Osteoblast (primary cell): ENCODE results near the gene NUP160. TPM values are rescaled to one million over a fixed set of nuclear protein-coding genes. Genes with fewer than 3 reads are reported as not detected.
A peak's percentile ranks its signal among the peaks of the same experiment; 100 is the strongest.
"Not testable (repeated sequence)": the region's sequence is repeated elsewhere in the genome, so short reads cannot be mapped to it uniquely, and the experiment has no call there.

ENCODE experiments used
- DNase-seq: peaks from one replicate; pipeline ENCODE4 v3.0.0; 2011; ENCODE audit warnings: low spot score, mixed read lengths; ENCODE audit not compliant: insufficient read length; ENCODE audit errors: missing footprints
- H2AFZ ChIP-seq: 2 replicates; pipeline ENCODE4 v1.6.0; 2011; ENCODE audit warnings: mild to moderate bottlenecking, low read length
- H3K27ac ChIP-seq: 2 replicates; pipeline ENCODE4 v1.5.1; 2011; ENCODE audit warnings: mild to moderate bottlenecking, low read depth, low read length, moderate library complexity
- H3K27me3 ChIP-seq: 2 replicates; pipeline ENCODE4 v1.6.0; 2012; ENCODE audit warnings: mild to moderate bottlenecking, control low read depth, inconsistent platforms, low read length, moderate library complexity; ENCODE audit not compliant: insufficient read depth
- H3K36me3 ChIP-seq: 2 replicates; pipeline ENCODE4 v1.5.1; 2011; ENCODE audit warnings: mild to moderate bottlenecking, low read length, control low read depth, moderate library complexity; ENCODE audit not compliant: insufficient read depth
- H3K4me1 ChIP-seq: 2 replicates; pipeline ENCODE4 v1.5.1; 2011; ENCODE audit warnings: mild to moderate bottlenecking, low read length, control low read depth, moderate library complexity; ENCODE audit not compliant: insufficient read depth
- H3K4me2 ChIP-seq: 2 replicates; pipeline ENCODE4 v1.6.0; 2011; ENCODE audit warnings: mild to moderate bottlenecking, low read length; ENCODE audit not compliant: insufficient read depth
- H3K4me3 ChIP-seq: fragments of 200-600 bp; sonication (generic); 3 replicates; pipeline ENCODE4 v1.5.1; 2012; ENCODE audit warnings: mild to moderate bottlenecking, low read length, inconsistent platforms; ENCODE audit not compliant: insufficient read depth
- H3K79me2 ChIP-seq: 2 replicates; pipeline ENCODE4 v1.6.0; 2012; ENCODE audit warnings: mild to moderate bottlenecking, low read length, control low read depth, inconsistent platforms; ENCODE audit not compliant: insufficient read depth
- H3K9me3 ChIP-seq: 2 replicates; pipeline ENCODE4 v1.5.1; 2011; ENCODE audit warnings: low read depth, low read length, control low read depth
- H4K20me1 ChIP-seq: 2 replicates; pipeline ENCODE4 v1.6.0; 2012; ENCODE audit warnings: mild to moderate bottlenecking, low read length, control low read depth; ENCODE audit not compliant: insufficient read depth
- total RNA-seq: library from RNA; depleted of rRNA; stranded (reverse); fragments of >200 nt; gene quantifications from 2 replicates; pipeline ENCODE4 v1.2.3, GENCODE V29; 2012
- TF ChIP-seq, protein P1 (sequence below): IDR thresholded peaks from 2 replicates; pipeline ENCODE4 v1.5.1; 2011; ENCODE audit warnings: mild to moderate bottlenecking, low read depth, low read length, moderate library complexity; ENCODE audit errors: extremely low read depth

NUP160 gene
- total RNA-seq, 1 donor = 27.1 TPM

DNA sequence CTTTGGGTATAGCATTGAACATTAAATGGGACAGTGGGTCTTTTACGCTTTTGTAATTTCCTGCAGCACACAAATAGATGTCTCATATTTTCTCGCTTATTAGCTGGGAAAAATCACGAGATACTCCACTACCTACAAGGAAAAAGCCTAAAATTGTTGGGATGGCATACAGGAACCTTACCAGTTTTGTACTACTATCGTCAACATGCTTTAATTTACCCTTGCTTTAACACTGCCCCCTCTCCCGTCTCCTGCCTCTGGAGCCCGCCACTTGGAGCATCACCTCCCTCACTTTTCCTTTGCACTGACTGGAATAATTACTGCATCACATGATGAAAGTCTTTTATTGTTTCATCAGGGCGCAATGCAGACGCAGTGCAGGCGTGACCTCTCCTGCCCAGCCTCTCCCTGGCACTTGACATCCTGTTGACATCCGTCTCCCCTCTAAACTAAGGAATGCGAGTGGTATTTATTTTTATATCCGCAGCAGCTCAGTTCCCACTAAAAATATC is 80.0 kb downstream of the NUP160 start:
- Histone ChIP-seq H3K4me3 (peak overlapping the region; percentile 95), H3K4me2 (peak overlapping the region; percentile 93), H2AFZ (peak overlapping the region; percentile 78), H3K79me2 (peaks cover 39% of the 10 kb centered on the region), H3K27me3 (no peaks in the 10 kb centered on the region), H3K36me3 (peaks cover 16% of the 10 kb centered on the region), H4K20me1 (peaks cover 28% of the 10 kb centered on the region), H3K4me1 (peaks cover 14% of the 10 kb centered on the region), H3K27ac (peak overlapping the region; percentile 99), H3K9me3 (no peaks in the 10 kb centered on the region)
- TF ChIP-seq, protein P1, sequence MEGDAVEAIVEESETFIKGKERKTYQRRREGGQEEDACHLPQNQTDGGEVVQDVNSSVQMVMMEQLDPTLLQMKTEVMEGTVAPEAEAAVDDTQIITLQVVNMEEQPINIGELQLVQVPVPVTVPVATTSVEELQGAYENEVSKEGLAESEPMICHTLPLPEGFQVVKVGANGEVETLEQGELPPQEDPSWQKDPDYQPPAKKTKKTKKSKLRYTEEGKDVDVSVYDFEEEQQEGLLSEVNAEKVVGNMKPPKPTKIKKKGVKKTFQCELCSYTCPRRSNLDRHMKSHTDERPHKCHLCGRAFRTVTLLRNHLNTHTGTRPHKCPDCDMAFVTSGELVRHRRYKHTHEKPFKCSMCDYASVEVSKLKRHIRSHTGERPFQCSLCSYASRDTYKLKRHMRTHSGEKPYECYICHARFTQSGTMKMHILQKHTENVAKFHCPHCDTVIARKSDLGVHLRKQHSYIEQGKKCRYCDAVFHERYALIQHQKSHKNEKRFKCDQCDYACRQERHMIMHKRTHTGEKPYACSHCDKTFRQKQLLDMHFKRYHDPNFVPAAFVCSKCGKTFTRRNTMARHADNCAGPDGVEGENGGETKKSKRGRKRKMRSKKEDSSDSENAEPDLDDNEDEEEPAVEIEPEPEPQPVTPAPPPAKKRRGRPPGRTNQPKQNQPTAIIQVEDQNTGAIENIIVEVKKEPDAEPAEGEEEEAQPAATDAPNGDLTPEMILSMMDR = no peak
- DNase-seq = peak; percentile 59

DNA sequence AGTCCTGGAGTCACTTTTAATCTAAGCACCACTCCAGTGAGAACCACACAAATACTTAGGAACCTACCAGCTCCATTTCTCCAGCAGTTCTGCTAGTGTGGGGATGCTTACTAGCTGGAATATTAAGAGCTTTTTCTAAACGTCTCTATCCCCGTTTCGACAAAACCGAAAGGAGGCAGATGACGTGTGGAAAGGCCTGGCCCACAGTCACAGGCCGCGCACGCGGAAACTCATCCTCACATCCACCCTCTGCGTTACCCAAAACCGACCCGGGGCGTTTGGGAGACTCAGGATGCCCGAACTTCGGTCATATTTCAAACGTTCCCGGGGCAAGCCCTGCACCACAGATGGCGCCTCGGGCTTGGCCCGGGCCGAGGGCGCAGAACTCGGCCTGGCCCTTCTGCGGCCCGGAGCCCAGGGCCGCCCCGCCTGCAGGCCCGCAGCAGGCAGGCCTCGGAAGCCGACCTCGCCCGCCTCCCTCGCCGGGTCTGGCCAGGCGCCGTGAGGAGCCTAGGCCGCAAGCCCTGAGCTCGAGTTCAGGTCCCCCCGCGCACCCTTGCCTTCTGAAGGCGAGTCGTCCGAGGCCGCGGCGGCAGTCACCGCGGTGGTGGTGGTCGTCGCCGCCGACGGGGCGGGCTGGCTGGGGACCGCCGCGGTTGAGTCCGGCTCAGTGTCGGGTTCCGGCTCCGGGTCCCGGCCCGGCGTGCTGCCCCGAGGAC is 81.5 kb downstream of the NUP160 start:
- DNase-seq = peak; percentile 62
- peaks cover 14% of the 10 kb centered on the region for H3K4me1 ChIP-seq
- no peaks in the 10 kb centered on the region for H3K9me3 ChIP-seq
- H3K79me2 ChIP-seq = peaks cover 54% of the 10 kb centered on the region
- TF ChIP-seq, protein P1 = no peak
- peak overlapping the region; percentile 86 for H3K4me2 ChIP-seq
- H3K27ac ChIP-seq = peak overlapping the region; percentile 99
- H2AFZ ChIP-seq = peak overlapping the region; percentile 84
- H4K20me1 ChIP-seq = peaks cover 28% of the 10 kb centered on the region
- no peaks in the 10 kb centered on the region for H3K27me3 ChIP-seq
- peak overlapping the region; percentile 95 for H3K4me3 ChIP-seq
- peaks cover 31% of the 10 kb centered on the region for H3K36me3 ChIP-seq

DNA sequence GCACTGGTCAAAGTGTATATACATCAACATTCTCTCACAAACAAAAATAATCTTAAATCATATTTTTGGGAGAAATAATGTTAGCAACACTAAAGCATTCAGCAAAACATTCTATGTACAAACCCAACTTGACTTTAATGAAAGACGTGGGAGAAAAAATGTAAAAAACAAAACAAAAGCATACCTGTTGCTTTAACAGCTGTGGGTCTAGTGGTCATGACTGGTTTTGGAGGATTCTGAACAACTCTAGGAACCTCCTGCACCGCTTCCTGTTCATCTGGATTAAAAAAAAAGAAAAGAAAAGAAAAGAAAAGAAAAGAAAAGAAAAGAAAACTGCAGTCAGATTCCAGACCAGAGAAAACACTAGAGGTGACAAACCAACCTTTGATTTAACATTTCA is 83.1 kb downstream of the NUP160 start:
- H3K4me3 ChIP-seq = peak overlapping the region; percentile 95
- H3K36me3 ChIP-seq = peaks cover 47% of the 10 kb centered on the region
- no peak overlapping the region for H2AFZ ChIP-seq
- TF ChIP-seq, protein P1 = no peak
- H3K9me3 ChIP-seq = no peaks in the 10 kb centered on the region
- H3K4me1 ChIP-seq = peaks cover 14% of the 10 kb centered on the region
- no peak for DNase-seq
- peaks cover 31% of the 10 kb centered on the region for H4K20me1 ChIP-seq
- H3K4me2 ChIP-seq = peak overlapping the region; percentile 86
- no peaks in the 10 kb centered on the region for H3K27me3 ChIP-seq
- H3K27ac ChIP-seq = no peak overlapping the region
- peaks cover 69% of the 10 kb centered on the region for H3K79me2 ChIP-seq

DNA sequence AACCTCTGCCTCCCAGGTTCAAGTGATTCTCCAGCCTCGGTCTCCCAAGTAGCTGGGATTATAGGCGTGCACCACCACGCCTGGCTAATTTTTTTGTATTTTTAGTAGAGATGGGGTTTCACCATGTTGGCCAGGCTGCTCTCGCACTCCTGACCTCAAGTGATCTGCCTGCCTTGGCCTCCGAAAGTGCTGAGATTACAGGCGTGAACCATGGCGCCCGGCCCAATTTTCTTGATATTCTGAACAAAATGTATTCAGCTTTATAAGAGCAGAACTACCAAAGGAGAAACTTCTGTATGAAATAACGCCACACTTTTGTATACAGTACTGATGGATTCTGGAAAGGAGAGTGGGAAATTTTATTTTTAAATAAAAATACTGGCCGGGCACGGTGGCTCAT is 88.9 kb downstream of the NUP160 start:
- H3K36me3 ChIP-seq = peaks cover 81% of the 10 kb centered on the region
- H3K4me3 ChIP-seq, H3K4me2 ChIP-seq, H3K27me3 ChIP-seq, H2AFZ ChIP-seq, H3K27ac ChIP-seq, H3K9me3 ChIP-seq, DNase-seq, H3K4me1 ChIP-seq: not testable (repeated sequence)
- H4K20me1 ChIP-seq = peaks cover 26% of the 10 kb centered on the region
- peaks cover 77% of the 10 kb centered on the region for H3K79me2 ChIP-seq
